Thyroid gland (tissue), 4 donors: ENCODE data around the gene GRM2. TPM values are rescaled to one million over a fixed set of nuclear protein-coding genes. Genes with fewer than 3 reads are reported as not detected.

Experiments used
- DNase-seq, 2 donors: peaks; one replicate each; pipeline ENCODE4 v3.0.0-alpha.2; 2019
- H3K27ac ChIP-seq, 3 donors: fragments of 200-600 bp; sonication (generic); 1 replicate in 2 of 3; 2 replicates in 1 of 3; pipeline ENCODE4 v1.5.1; 2016 to 2019; ENCODE audit warnings: mild to moderate bottlenecking in 1 of 3, moderate library complexity in 1 of 3
- H3K27me3 ChIP-seq: fragments of 200-600 bp; sonication (generic); one replicate; pipeline ENCODE4 v1.5.1; 2019
- H3K36me3 ChIP-seq, 2 donors: fragments of 200-600 bp; sonication (generic); one replicate each; pipeline ENCODE4 v1.5.1; 2016 to 2019
- H3K4me1 ChIP-seq, 2 donors: fragments of 200-600 bp; sonication (generic); one replicate each; pipeline ENCODE4 v1.5.1; 2017 to 2019
- H3K4me3 ChIP-seq, 3 donors: fragments of 200-600 bp; sonication (generic); replicated peaks in 1 of 3; 1 replicate in 2 of 3; 2 replicates in 1 of 3; pipeline ENCODE4 v1.5.1; 2016; ENCODE audit warnings: mild to moderate bottlenecking in 1 of 3
- H3K9me3 ChIP-seq: fragments of 200-600 bp; sonication (generic); one replicate; pipeline ENCODE4 v1.5.1; 2017
- POLR2A ChIP-seq, 2 donors: fragments of 450-650 bp; IDR thresholded peaks; one replicate each; pipeline ENCODE4 v1.6.1; 2017; ENCODE audit warnings: antibody characterized with exemption in 2 of 2, mild to moderate bottlenecking in 2 of 2, moderate library complexity in 1 of 2
- WGBS, 2 donors: methylation state at CpG; one replicate each; pipeline ENCODE4 v1.1.5; 2017; 5-methylcytosine and 5-hydroxymethylcytosine counted together
- intact Hi-C: fragments of 100-400 bp; cut with DNase I; formaldehyde crosslinking; loops from one replicate; pipeline ENCODE4 v1.15.1; 2023
- total RNA-seq, 4 donors: library from RNA; depleted of rRNA; stranded (reverse); fragments of >200 nt; gene quantifications; one replicate each; pipeline ENCODE4 v1.2.3, GENCODE V29; 2016
- TF ChIP-seq, protein P1 (sequence below), 6 experiments: fragments of 200-600 bp in 3 of 6; fragments of 450-650 bp in 3 of 6; sonication (generic) in 3 of 6; IDR thresholded peaks; one replicate each; pipeline ENCODE4 v1.5.1; 2016 to 2019; ENCODE audit warnings: antibody characterized with exemption in 6 of 6, mild to moderate bottlenecking in 2 of 6, inconsistent platforms in 1 of 6, moderate library complexity in 1 of 6

The GRM2 gene
- total RNA-seq, 4 donors from 2014 or later, result 0.20 to 0.81 (median 0.45) TPM; not detected in 1

DNA sequence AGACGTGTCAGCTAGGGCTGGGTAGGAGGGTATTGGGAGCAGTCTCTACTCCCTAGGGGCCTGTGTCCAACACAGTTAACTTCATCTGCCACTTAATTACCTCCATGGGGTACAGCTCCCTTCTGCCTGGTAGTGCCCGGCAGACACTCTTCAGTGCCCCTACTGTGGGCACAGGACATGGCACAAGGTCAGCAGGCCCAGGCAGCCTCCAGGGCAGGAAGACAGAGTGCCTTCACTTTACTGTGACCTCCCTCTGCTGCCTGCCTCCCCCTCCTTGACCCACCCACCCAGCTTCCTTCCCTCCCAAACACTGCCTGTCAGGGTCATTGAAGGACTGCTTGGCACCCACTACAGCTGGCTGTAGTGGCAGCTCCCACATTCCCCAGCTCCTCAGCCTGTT lies 6.5 kb upstream of the GRM2 start:
- Histone ChIP-seq H3K27ac (no peak overlapping the region), H3K36me3 (peaks cover 27 to 33% of the 10 kb centered on the region in 2 donors), H3K4me1 (no peaks in the 10 kb centered on the region), H3K9me3 (no peaks in the 10 kb centered on the region), H3K27me3 (no peaks in the 10 kb centered on the region), H3K4me3 (no peak overlapping the region)
- 100% methylated on average over 2 of the region's 2 CpGs for WGBS, 2 donors
- TF ChIP-seq, protein P1, sequence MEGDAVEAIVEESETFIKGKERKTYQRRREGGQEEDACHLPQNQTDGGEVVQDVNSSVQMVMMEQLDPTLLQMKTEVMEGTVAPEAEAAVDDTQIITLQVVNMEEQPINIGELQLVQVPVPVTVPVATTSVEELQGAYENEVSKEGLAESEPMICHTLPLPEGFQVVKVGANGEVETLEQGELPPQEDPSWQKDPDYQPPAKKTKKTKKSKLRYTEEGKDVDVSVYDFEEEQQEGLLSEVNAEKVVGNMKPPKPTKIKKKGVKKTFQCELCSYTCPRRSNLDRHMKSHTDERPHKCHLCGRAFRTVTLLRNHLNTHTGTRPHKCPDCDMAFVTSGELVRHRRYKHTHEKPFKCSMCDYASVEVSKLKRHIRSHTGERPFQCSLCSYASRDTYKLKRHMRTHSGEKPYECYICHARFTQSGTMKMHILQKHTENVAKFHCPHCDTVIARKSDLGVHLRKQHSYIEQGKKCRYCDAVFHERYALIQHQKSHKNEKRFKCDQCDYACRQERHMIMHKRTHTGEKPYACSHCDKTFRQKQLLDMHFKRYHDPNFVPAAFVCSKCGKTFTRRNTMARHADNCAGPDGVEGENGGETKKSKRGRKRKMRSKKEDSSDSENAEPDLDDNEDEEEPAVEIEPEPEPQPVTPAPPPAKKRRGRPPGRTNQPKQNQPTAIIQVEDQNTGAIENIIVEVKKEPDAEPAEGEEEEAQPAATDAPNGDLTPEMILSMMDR (IDR thresholded peaks at IDR 0.05), result no peak
- no peak for TF ChIP-seq POLR2A (IDR thresholded peaks at IDR 0.05)
- intact Hi-C loops, result no loop called here
- DNase-seq, result no peak

DNA sequence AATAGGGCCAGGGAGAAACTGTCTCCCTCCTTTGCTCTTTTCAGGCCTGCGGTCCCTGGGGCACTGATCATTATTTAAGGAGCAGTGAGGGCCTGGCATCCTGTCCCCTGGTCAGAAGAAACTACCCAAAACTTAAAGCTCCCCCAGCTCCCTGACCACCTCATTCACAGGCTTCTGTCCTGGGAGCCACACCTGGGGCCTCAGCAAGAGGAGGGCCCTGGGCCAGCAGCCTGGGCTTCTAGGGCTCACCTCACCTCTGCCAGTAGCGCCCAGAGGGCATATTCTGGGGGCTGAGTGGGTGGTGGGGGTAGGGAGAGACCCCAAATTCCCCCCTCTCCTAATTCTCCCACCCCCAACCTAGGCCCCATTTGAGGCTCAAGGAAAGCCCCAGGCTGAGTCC lies 4.7 kb upstream of the GRM2 start:
- H3K9me3 ChIP-seq, result no peaks in the 10 kb centered on the region
- no peak overlapping the region for H3K4me3 ChIP-seq
- no peak overlapping the region for H3K27ac ChIP-seq
- no peaks in the 10 kb centered on the region for H3K27me3 ChIP-seq
- TF ChIP-seq, protein P1 (IDR thresholded peaks at IDR 0.05), result no peak
- no peak for TF ChIP-seq POLR2A (IDR thresholded peaks at IDR 0.05)
- WGBS, 2 donors, result 100% methylated on average over 2 of the region's 2 CpGs
- H3K36me3 ChIP-seq, result peaks cover 27 to 33% of the 10 kb centered on the region in 2 donors
- H3K4me1 ChIP-seq, result peaks cover 2 to 8% of the 10 kb centered on the region in 2 donors
- no peak for DNase-seq
- intact Hi-C loops, result no loop called here

DNA sequence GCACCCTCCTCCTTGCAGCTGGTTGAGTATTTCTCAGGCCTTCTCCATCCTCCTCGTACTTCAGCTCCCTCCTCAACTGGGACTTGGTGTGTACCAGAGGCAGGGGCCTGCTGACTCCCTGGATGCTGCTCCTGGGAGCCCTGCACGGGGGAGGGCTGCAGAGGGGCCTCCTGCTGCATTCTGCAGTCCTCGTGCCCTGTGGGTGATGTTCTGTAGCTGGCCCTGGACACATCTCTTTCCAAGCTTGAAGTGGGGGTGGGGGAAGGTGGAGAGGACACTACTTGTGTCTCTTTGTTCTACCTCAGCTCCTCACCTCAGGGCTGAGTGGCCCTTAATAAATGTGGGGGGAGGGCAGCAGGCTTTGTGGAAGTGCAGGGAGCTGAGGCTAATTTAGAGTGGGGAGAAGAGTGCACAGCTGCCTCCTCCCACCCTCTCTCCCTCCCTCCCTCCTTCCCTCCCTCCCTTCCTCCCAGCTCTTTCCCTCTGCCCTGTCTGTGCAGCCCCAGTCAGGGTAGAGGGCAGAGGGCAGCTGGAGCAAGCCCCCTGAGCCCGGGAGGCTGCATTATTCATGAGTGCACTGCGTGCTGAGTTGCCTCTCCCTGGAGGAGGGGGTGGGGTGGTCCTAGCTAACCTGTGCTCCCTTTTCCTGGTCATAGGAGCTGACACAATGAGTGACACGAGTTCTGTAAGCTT lies 3.7 kb upstream of the GRM2 start:
- no peak for TF ChIP-seq POLR2A (IDR thresholded peaks at IDR 0.05)
- TF ChIP-seq, protein P1 (IDR thresholded peaks at IDR 0.05), result no peak
- intact Hi-C loops, result no loop called here
- WGBS, 2 donors, result 47 to 68% methylated on average over 3 to 6 of the region's 6 CpGs
- H3K4me1 ChIP-seq, result peaks cover 4 to 9% of the 10 kb centered on the region in 2 donors
- no peaks in the 10 kb centered on the region for H3K27me3 ChIP-seq
- H3K27ac ChIP-seq, result no peak overlapping the region
- no peak for DNase-seq
- H3K9me3 ChIP-seq, result no peaks in the 10 kb centered on the region
- H3K4me3 ChIP-seq, result no peak overlapping the region
- H3K36me3 ChIP-seq, result peaks cover 27 to 33% of the 10 kb centered on the region in 2 donors

DNA sequence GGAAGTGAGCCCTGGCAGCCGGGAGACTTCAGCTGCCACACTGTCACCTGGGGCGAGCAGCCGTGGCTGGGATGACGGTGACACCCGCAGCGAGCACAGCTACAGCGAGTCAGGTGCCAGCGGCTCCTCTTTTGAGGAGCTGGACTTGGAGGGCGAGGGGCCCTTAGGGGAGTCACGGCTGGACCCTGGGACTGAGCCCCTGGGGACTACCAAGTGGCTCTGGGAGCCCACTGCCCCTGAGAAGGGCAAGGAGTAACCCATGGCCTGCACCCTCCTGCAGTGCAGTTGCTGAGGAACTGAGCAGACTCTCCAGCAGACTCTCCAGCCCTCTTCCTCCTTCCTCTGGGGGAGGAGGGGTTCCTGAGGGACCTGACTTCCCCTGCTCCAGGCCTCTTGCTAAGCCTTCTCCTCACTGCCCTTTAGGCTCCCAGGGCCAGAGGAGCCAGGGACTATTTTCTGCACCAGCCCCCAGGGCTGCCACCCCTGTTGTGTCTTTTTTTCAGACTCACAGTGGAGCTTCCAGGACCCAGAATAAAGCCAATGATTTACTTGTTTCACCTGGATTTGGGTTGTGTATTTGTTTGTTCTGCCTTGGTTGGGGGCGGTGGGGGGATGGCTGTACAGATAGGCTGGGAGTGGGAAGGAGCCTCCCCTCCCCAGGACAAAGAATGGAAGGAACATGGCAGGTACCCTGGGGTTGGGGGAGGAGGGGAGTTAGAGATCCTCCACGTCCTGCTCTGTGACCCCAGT lies 2.9 kb upstream of the GRM2 start:
- Histone ChIP-seq H3K36me3 (peaks cover 27 to 33% of the 10 kb centered on the region in 2 donors), H3K4me3 (no peak overlapping the region), H3K27me3 (no peaks in the 10 kb centered on the region), H3K9me3 (no peaks in the 10 kb centered on the region), H3K4me1 (peaks cover 4 to 9% of the 10 kb centered on the region in 2 donors), H3K27ac (no peak overlapping the region)
- no peak for TF ChIP-seq POLR2A (IDR thresholded peaks at IDR 0.05)
- TF ChIP-seq, protein P1 (IDR thresholded peaks at IDR 0.05), result no peak
- intact Hi-C loops, result no loop called here
- DNase-seq, result no peak
- 62 to 86% methylated on average over 11 of the region's 12 CpGs for WGBS, 2 donors

DNA sequence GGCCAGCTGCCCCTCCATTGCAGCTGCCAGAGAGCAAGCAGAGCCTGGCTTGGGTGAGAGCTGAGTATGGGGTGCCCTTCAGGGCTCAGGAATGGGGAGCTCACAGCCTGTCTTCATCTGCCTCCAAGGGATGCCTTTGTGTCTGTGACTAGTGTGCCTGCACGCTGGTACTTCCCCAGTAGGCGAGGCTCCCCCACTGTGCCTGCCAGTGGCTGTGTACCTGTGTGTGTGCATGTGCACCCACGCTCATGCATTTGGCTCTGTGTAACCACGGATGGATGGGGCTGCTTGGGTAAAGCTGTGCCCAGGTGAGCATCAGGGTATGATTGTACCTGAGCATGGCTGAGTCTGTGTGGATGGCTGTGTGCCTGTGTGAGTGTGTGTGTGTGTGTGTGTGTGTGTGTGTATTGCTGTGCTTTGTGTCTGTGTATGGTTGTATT lies 2.3 kb upstream of the GRM2 start:
- no peak overlapping the region for H3K4me3 ChIP-seq
- TF ChIP-seq, protein P1 (IDR thresholded peaks at IDR 0.05), result no peak
- no peak for TF ChIP-seq POLR2A (IDR thresholded peaks at IDR 0.05)
- no peaks in the 10 kb centered on the region for H3K9me3 ChIP-seq
- DNase-seq, result no peak
- peaks cover 4 to 9% of the 10 kb centered on the region in 2 donors for H3K4me1 ChIP-seq
- intact Hi-C loops, result no loop called here
- WGBS, 2 donors, result 100% methylated on average over 2 of the region's 4 CpGs; no CpG with 5 or more reads in 1 of the 2 donors
- no peaks in the 10 kb centered on the region for H3K27me3 ChIP-seq
- peaks cover 23 to 27% of the 10 kb centered on the region in 2 donors for H3K36me3 ChIP-seq
- no peak overlapping the region for H3K27ac ChIP-seq
